Testis (tissue), 2 donors: Measurements from ENCODE around the gene IL36B.

Source experiments
- CTCF ChIP-seq, 3 experiments: fragments of 450-650 bp in 2 of 3; fragments of 200-600 bp in 1 of 3; sonication (generic) in 1 of 3; IDR thresholded peaks; one replicate each; pipeline ENCODE4 v1.5.1; 2016 to 2019; ENCODE audit warnings: antibody characterized with exemption in 3 of 3, mild to moderate bottlenecking in 2 of 3, moderate library complexity in 1 of 3
- POLR2A ChIP-seq: fragments of 450-650 bp; IDR thresholded peaks from one replicate; pipeline ENCODE4 v1.6.1; 2017; ENCODE audit warnings: antibody characterized with exemption, mild to moderate bottlenecking, moderate library complexity

GRCh38 chr2:113089916-113090315, 37.2 kb upstream of the IL36B start:
- TF ChIP-seq CTCF (IDR thresholded peaks at IDR 0.05) (no peak), POLR2A (no peak)
